Type B pancreatic cell (in vitro differentiated cells): ENCODE data around the gene CD207. TPM values are rescaled to one million over a fixed set of nuclear protein-coding genes. Genes with fewer than 3 reads are reported as not detected.

Experiments used
- DNase-seq: peaks from one replicate; pipeline ENCODE4 v3.0.0; 2021; ENCODE audit warnings: mixed read lengths; ENCODE audit not compliant: unreplicated experiment; ENCODE audit errors: extremely low spot score
- H3K27ac Mint-ChIP-seq: 2 replicates; pipeline ENCODE4 v1.8.0; 2021; ENCODE audit warnings: mild to moderate bottlenecking, mixed read lengths
- H3K27me3 Mint-ChIP-seq: 2 replicates; pipeline ENCODE4 v1.8.0; 2021; ENCODE audit warnings: mixed read lengths
- H3K36me3 Mint-ChIP-seq: 2 replicates; pipeline ENCODE4 v1.8.0; 2021; ENCODE audit warnings: mixed read lengths
- H3K4me1 Mint-ChIP-seq: one replicate; pipeline ENCODE4 v1.8.0; 2021; ENCODE audit warnings: mixed read lengths; ENCODE audit not compliant: unreplicated experiment
- H3K4me3 Mint-ChIP-seq: 2 replicates; pipeline ENCODE4 v1.8.0; 2021; ENCODE audit warnings: mild to moderate bottlenecking, mixed read lengths
- H3K9me3 Mint-ChIP-seq: 2 replicates; pipeline ENCODE4 v1.8.0; 2021; ENCODE audit warnings: mixed read lengths
- CTCF ChIP-seq: fragments of 200-600 bp; sonication (generic); conservative IDR thresholded peaks from 2 replicates; pipeline ENCODE4 v1.5.0; 2021; ENCODE audit warnings: antibody characterized with exemption, mild to moderate bottlenecking
- total RNA-seq: library from RNA; stranded (reverse); gene quantifications from 2 replicates; pipeline ENCODE4 v1.2.1, GENCODE V29; 2021; ENCODE audit warnings: low replicate concordance

The CD207 gene
- total RNA-seq, 1 donor from 2014 or later = not detected

DNA sequence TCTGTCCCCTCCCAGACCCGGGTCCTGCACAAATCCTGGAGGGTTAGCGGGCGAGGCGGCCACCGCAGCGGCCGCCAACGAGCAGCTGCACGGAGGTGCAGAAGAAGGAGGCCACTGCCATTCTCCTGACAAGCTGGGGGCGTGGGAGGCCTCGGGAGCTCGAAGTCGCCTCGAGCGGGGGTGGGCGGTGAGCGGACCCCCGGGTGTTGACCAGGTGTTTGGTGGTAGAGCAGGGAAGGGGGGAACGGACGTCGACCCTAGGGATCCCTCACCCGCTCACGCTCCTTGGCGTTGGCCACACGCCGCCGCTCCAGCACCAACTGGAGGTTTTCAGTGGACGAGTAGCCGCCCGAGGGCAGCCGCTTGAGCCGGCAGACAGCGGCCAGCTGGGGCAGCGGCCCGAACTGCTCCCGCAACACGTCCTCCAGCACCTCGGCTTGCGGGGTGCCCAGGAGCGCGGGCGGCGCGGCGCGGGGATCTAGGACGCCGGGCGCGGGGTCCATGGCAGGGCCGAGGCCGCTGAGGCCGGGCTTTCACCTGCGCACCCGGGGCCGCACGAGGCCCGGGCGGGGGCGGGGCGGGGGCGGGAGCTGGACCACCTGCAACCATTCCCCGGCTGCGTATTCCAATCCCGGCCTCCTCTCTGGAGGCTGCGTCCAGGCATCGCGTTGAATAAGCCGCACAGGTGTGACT, 45.3 kb downstream of the CD207 start, which contains the start of gene FIGLA:
FIGLA (minus strand) TSS at position 508 of the 693 bp plus-strand sequence; CDS start at position 503, 5 bp downstream.
- no peak for TF ChIP-seq CTCF
- no peaks in the 10 kb centered on the region for H3K9me3 Mint-ChIP-seq
- H3K36me3 Mint-ChIP-seq = no peaks in the 10 kb centered on the region
- H3K27ac Mint-ChIP-seq = peak within 1 kb of the TSS; percentile 13
- DNase-seq = no peak
- H3K27me3 Mint-ChIP-seq = peaks cover 93% of the 10 kb centered on the region
- H3K4me3 Mint-ChIP-seq = peak within 1 kb of the TSS; percentile 87
- peaks cover 5% of the 10 kb centered on the region for H3K4me1 Mint-ChIP-seq

GRCh38 chr2:70789304-70790135, 46.1 kb downstream of the CD207 start:
- H3K36me3 Mint-ChIP-seq = no peaks in the 10 kb centered on the region
- peak; percentile 79 for TF ChIP-seq CTCF
- H3K4me3 Mint-ChIP-seq = peak overlapping the region; percentile 87
- peak overlapping the region; percentile 13 for H3K27ac Mint-ChIP-seq
- H3K9me3 Mint-ChIP-seq = no peaks in the 10 kb centered on the region
- peaks cover 89% of the 10 kb centered on the region for H3K27me3 Mint-ChIP-seq
- H3K4me1 Mint-ChIP-seq = peaks cover 5% of the 10 kb centered on the region
- DNase-seq = peak; percentile 73

GRCh38 chr2:70785137-70785911, 50.3 kb downstream of the CD207 start:
- H3K9me3 Mint-ChIP-seq = no peaks in the 10 kb centered on the region
- peaks cover 5% of the 10 kb centered on the region for H3K4me1 Mint-ChIP-seq
- no peak overlapping the region for H3K4me3 Mint-ChIP-seq
- peak; percentile 64 for TF ChIP-seq CTCF
- H3K27me3 Mint-ChIP-seq = peaks cover 74% of the 10 kb centered on the region
- no peak overlapping the region for H3K27ac Mint-ChIP-seq
- H3K36me3 Mint-ChIP-seq = no peaks in the 10 kb centered on the region
- no peak for DNase-seq

- no peak for TF ChIP-seq CTCF
- H3K4me3 Mint-ChIP-seq = no peak overlapping the region
- no peaks in the 10 kb centered on the region for H3K4me1 Mint-ChIP-seq
- H3K27ac Mint-ChIP-seq = no peak overlapping the region
- peaks cover 73% of the 10 kb centered on the region for H3K27me3 Mint-ChIP-seq
- H3K36me3 Mint-ChIP-seq = no peaks in the 10 kb centered on the region
- H3K9me3 Mint-ChIP-seq = no peaks in the 10 kb centered on the region
- no peak for DNase-seq
Observed at GRCh38 chr2:70784320-70784719, 51.3 kb downstream of the CD207 start.

Other genes with a start within 250 kb of the CD207 start
- 1.6 and 5.0 TPM in 2 replicates for gene ADD2, start 67.6 kb downstream of the CD207 start, total RNA-seq
- not detected in 2 replicates for gene FIGLA, start 45.2 kb downstream of the CD207 start, total RNA-seq
- not detected in 2 replicates for gene CLEC4F, start 15.2 kb downstream of the CD207 start, total RNA-seq
- 1.2 and 1.3 TPM in 2 replicates for gene VAX2, start 64.8 kb upstream of the CD207 start, total RNA-seq
- 6.3 and 8.6 TPM in 2 replicates for gene ATP6V1B1, start 100.1 kb upstream of the CD207 start, total RNA-seq
- gene ANKRD53, start 142.8 kb upstream of the CD207 start, total RNA-seq = 0.55 and 0.72 TPM in 2 replicates
- gene TEX261, start 159.1 kb upstream of the CD207 start, total RNA-seq = 46.1 and 50.0 TPM in 2 replicates
- gene NAGK, start 232.8 kb upstream of the CD207 start, total RNA-seq = 102 and 139 TPM in 2 replicates